DOHH2 (cell line): ENCODE results near the gene PRELP.

Experiments
- H3F3A ChIP-seq: fragments of 200-600 bp; sonication (generic), shearing (Covaris generic); 2 replicates; pipeline ENCODE4 v1.6.0; 2016; ENCODE audit warnings: antibody characterized with exemption, mild to moderate bottlenecking; ENCODE audit not compliant: control insufficient read depth, insufficient read depth
- H3K27ac ChIP-seq: fragments of 200-600 bp; sonication (generic); 2 replicates; pipeline ENCODE4 v1.5.1; 2014; ENCODE audit warnings: low read depth, mild to moderate bottlenecking, low read length, moderate library complexity
- H3K27me3 ChIP-seq: fragments of 200-600 bp; sonication (generic); 2 replicates; pipeline ENCODE4 v1.6.1; 2014; ENCODE audit warnings: mild to moderate bottlenecking, low read length, mixed read lengths; ENCODE audit not compliant: control insufficient read depth
- H3K36me3 ChIP-seq: fragments of 200-600 bp; sonication (generic); 2 replicates; pipeline ENCODE4 v1.6.1; 2014; ENCODE audit warnings: mild to moderate bottlenecking, low read length, moderate library complexity, mixed read lengths; ENCODE audit not compliant: control insufficient read depth
- H3K4me1 ChIP-seq: fragments of 200-600 bp; sonication (generic); 2 replicates; pipeline ENCODE4 v1.6.1; 2014; ENCODE audit warnings: mild to moderate bottlenecking, low read length, mixed read lengths; ENCODE audit not compliant: control insufficient read depth
- H3K4me2 ChIP-seq: fragments of 200-600 bp; sonication (generic); 2 replicates; pipeline ENCODE4 v1.6.0; 2014; ENCODE audit warnings: mild to moderate bottlenecking, low read length, moderate library complexity
- H3K4me3 ChIP-seq: fragments of 200-600 bp; sonication (generic); 2 replicates; pipeline ENCODE4 v1.5.1; 2014; ENCODE audit warnings: mild to moderate bottlenecking, low read length, mixed read lengths
- H3K79me2 ChIP-seq: fragments of 200-600 bp; sonication (generic); 2 replicates; pipeline ENCODE4 v1.6.1; 2014; ENCODE audit warnings: mild to moderate bottlenecking, low read length, mixed read lengths; ENCODE audit not compliant: control insufficient read depth
- H3K9me2 ChIP-seq: fragments of 200-600 bp; sonication (generic); replicated peaks from 2 replicates; pipeline ENCODE4 v1.6.1; 2014; ENCODE audit warnings: mild to moderate bottlenecking, low read length, mixed read lengths; ENCODE audit not compliant: control insufficient read depth
- H3K9me3 ChIP-seq: fragments of 200-600 bp; sonication (generic); 2 replicates; pipeline ENCODE4 v1.6.1; 2014; ENCODE audit warnings: antibody characterized with exemption, low read length, mixed read lengths; ENCODE audit not compliant: control insufficient read depth, insufficient read depth
- H4K20me1 ChIP-seq: fragments of 200-600 bp; sonication (generic); 2 replicates; pipeline ENCODE4 v1.6.0; 2014; ENCODE audit warnings: low read depth, mild to moderate bottlenecking, antibody characterized with exemption, low read length, moderate library complexity; ENCODE audit not compliant: control insufficient read depth, insufficient read depth
- CTCF ChIP-seq: fragments of 200-600 bp; sonication (generic); IDR thresholded peaks from one replicate; pipeline ENCODE4 v1.5.1; 2014; ENCODE audit warnings: antibody characterized with exemption, mild to moderate bottlenecking, low read depth, low read length; ENCODE audit not compliant: poor library complexity, severe bottlenecking
- EZH2phosphoT487 ChIP-seq: fragments of 200-600 bp; sonication (generic); IDR thresholded peaks from 2 replicates; pipeline ENCODE4 v1.6.1; 2017; ENCODE audit warnings: borderline replicate concordance, mild to moderate bottlenecking, antibody characterized with exemption, low read length, moderate library complexity, mixed read lengths

The PRELP gene

GRCh38 chr1:203468326-203468725, 7.3 kb upstream of the PRELP start:
- Histone ChIP-seq H4K20me1 (no peaks in the 10 kb centered on the region), H3K27me3 (peaks cover 11% of the 10 kb centered on the region), H3K4me3 (no peak overlapping the region), H3K4me1 (peaks cover 12% of the 10 kb centered on the region), H3F3A (no peaks in the 10 kb centered on the region), H3K79me2 (no peaks in the 10 kb centered on the region), H3K36me3 (no peaks in the 10 kb centered on the region), H3K9me3 (no peaks in the 10 kb centered on the region), H3K4me2 (no peak overlapping the region), H3K27ac (no peak overlapping the region), H3K9me2 (no peaks in the 10 kb centered on the region)
- TF ChIP-seq CTCF (no peak), EZH2phosphoT487 (no peak)

- H3K4me2 ChIP-seq = no peak overlapping the region
- no peaks in the 10 kb centered on the region for H3K9me2 ChIP-seq
- H3K36me3 ChIP-seq = no peaks in the 10 kb centered on the region
- no peak overlapping the region for H3K4me3 ChIP-seq
- peaks cover 5% of the 10 kb centered on the region; the same call in 1 of the 2 replicates for H3K4me1 ChIP-seq
- H3K27me3 ChIP-seq = peaks cover 20% of the 10 kb centered on the region
- TF ChIP-seq EZH2phosphoT487 (no peak), CTCF (no peak)
- no peaks in the 10 kb centered on the region for H3K79me2 ChIP-seq
- H3K27ac ChIP-seq = no peak overlapping the region
- no peaks in the 10 kb centered on the region for H3F3A ChIP-seq
- no peaks in the 10 kb centered on the region for H4K20me1 ChIP-seq
- no peaks in the 10 kb centered on the region for H3K9me3 ChIP-seq
These were observed 5.4 kb upstream of the PRELP start for GRCh38 chr1:203470240-203470639.

GRCh38 chr1:203471841-203472240, 3.8 kb upstream of the PRELP start:
- Histone ChIP-seq H3K27me3 (peaks cover 29% of the 10 kb centered on the region), H4K20me1 (no peaks in the 10 kb centered on the region), H3K27ac (no peak overlapping the region), H3K36me3 (no peaks in the 10 kb centered on the region), H3F3A (no peaks in the 10 kb centered on the region), H3K79me2 (no peaks in the 10 kb centered on the region), H3K4me3 (no peak overlapping the region), H3K4me2 (no peak overlapping the region), H3K9me2 (no peaks in the 10 kb centered on the region), H3K4me1 (no peaks in the 10 kb centered on the region), H3K9me3 (no peaks in the 10 kb centered on the region)
- TF ChIP-seq EZH2phosphoT487 (no peak), CTCF (no peak)

- H3K4me1 ChIP-seq = no peaks in the 10 kb centered on the region
- peaks cover 39% of the 10 kb centered on the region for H3K27me3 ChIP-seq
- H3K9me3 ChIP-seq = no peaks in the 10 kb centered on the region
- H3K9me2 ChIP-seq = no peaks in the 10 kb centered on the region
- H3K79me2 ChIP-seq = no peaks in the 10 kb centered on the region
- H4K20me1 ChIP-seq = no peaks in the 10 kb centered on the region
- H3K4me3 ChIP-seq = no peak overlapping the region
- no peaks in the 10 kb centered on the region for H3K36me3 ChIP-seq
- H3K4me2 ChIP-seq = no peak overlapping the region
- no peak overlapping the region for H3K27ac ChIP-seq
- H3F3A ChIP-seq = no peaks in the 10 kb centered on the region
- TF ChIP-seq EZH2phosphoT487 (no peak), CTCF (no peak)
These were observed 2.3 kb upstream of the PRELP start for GRCh38 chr1:203473281-203473680.
